Skeletal muscle tissue (tissue), 4 donors: ENCODE measurements around the gene ITPA. TPM values are rescaled to one million over a fixed set of nuclear protein-coding genes. Genes with fewer than 3 reads are reported as not detected.

Source experiments
- H3K27ac ChIP-seq: one replicate; pipeline ENCODE4 v1.7.0; 2013; ENCODE audit warnings: mild to moderate bottlenecking, low read depth, low read length, inconsistent platforms
- H3K27me3 ChIP-seq, 3 donors: one replicate each; pipeline ENCODE4 v1.7.0; 2013; ENCODE audit warnings: low read length in 3 of 3; ENCODE audit not compliant: control insufficient read depth in 3 of 3, insufficient read depth in 3 of 3
- H3K36me3 ChIP-seq, 3 donors: one replicate each; pipeline ENCODE4 v1.7.0; 2013; ENCODE audit warnings: low read length in 3 of 3; ENCODE audit not compliant: control insufficient read depth in 3 of 3, insufficient read depth in 3 of 3
- H3K4me1 ChIP-seq, 3 donors: one replicate each; pipeline ENCODE4 v1.7.0; 2013; ENCODE audit warnings: low read length in 3 of 3, mild to moderate bottlenecking in 3 of 3; ENCODE audit not compliant: control insufficient read depth in 3 of 3, insufficient read depth in 3 of 3
- H3K4me3 ChIP-seq, 3 donors: one replicate each; pipeline ENCODE4 v1.7.0; 2013; ENCODE audit warnings: low read length in 3 of 3
- H3K9ac ChIP-seq, 3 donors: one replicate each; pipeline ENCODE4 v1.7.0; 2013; ENCODE audit warnings: low read length in 3 of 3, mild to moderate bottlenecking in 3 of 3, moderate library complexity in 2 of 3, low read depth in 1 of 3
- H3K9me3 ChIP-seq, 3 donors: one replicate each; pipeline ENCODE4 v1.7.0; 2013; ENCODE audit warnings: low read length in 3 of 3; ENCODE audit not compliant: control insufficient read depth in 3 of 3
- total RNA-seq: library from RNA; depleted of rRNA; stranded (reverse); fragments of >200 nt; gene quantifications from one replicate; pipeline ENCODE4 v1.2.3, GENCODE V29; 2014
- donor health status: Osteomylitis.

Gene ITPA
- total RNA-seq, 1 donor from 2014 or later, result 42.8 TPM

- Histone ChIP-seq H3K9me3 (no peaks in the 10 kb centered on the region), H3K4me3 (no peak overlapping the region), H3K27me3 (no peaks in the 10 kb centered on the region), H3K4me1 (no peaks in the 10 kb centered on the region), H3K9ac (no peak overlapping the region), H3K27ac (no peak overlapping the region), H3K36me3 (peaks cover 30 to 44% (median 37%) of the 10 kb centered on the region in 3 donors)
These were observed 20.4 kb upstream of the ITPA start for GRCh38 chr20:3188823-3189413.

- no peak overlapping the region for H3K4me3 ChIP-seq
- H3K27ac ChIP-seq, result no peak overlapping the region
- H3K36me3 ChIP-seq, result peaks cover 38 to 48% (median 44%) of the 10 kb centered on the region in 3 donors
- no peak overlapping the region for H3K9ac ChIP-seq
- no peaks in the 10 kb centered on the region for H3K27me3 ChIP-seq
- no peaks in the 10 kb centered on the region for H3K9me3 ChIP-seq
- no peaks in the 10 kb centered on the region for H3K4me1 ChIP-seq
These were observed 19.7 kb upstream of the ITPA start for GRCh38 chr20:3189561-3190131.

- no peak overlapping the region for H3K9ac ChIP-seq
- H3K4me1 ChIP-seq, result no peaks in the 10 kb centered on the region
- H3K27ac ChIP-seq, result no peak overlapping the region
- H3K9me3 ChIP-seq, result no peaks in the 10 kb centered on the region
- H3K27me3 ChIP-seq, result no peaks in the 10 kb centered on the region
- peaks cover 48 to 58% (median 54%) of the 10 kb centered on the region in 3 donors for H3K36me3 ChIP-seq
- no peak overlapping the region for H3K4me3 ChIP-seq
These were observed 18.6 kb upstream of the ITPA start for GRCh38 chr20:3190681-3191111.

- Histone ChIP-seq H3K27ac (no peak overlapping the region), H3K4me1 (no peaks in the 10 kb centered on the region), H3K4me3 (no peak overlapping the region), H3K9ac (no peak overlapping the region), H3K9me3 (no peaks in the 10 kb centered on the region), H3K36me3 (peaks cover 59 to 67% (median 59%) of the 10 kb centered on the region in 3 donors), H3K27me3 (no peaks in the 10 kb centered on the region)
These were observed 16.9 kb upstream of the ITPA start for GRCh38 chr20:3192226-3193015.

GRCh38 chr20:3193806-3194616, 15.3 kb upstream of the ITPA start:
- peaks cover 60 to 75% (median 68%) of the 10 kb centered on the region in 3 donors for H3K36me3 ChIP-seq
- H3K9ac ChIP-seq, result no peak overlapping the region
- no peak overlapping the region for H3K4me3 ChIP-seq
- H3K27me3 ChIP-seq, result no peaks in the 10 kb centered on the region
- H3K27ac ChIP-seq, result no peak overlapping the region
- no peaks in the 10 kb centered on the region for H3K4me1 ChIP-seq
- H3K9me3 ChIP-seq, result no peaks in the 10 kb centered on the region

GRCh38 chr20:3194617-3195280, 14.5 kb upstream of the ITPA start:
- Histone ChIP-seq H3K4me1 (no peaks in the 10 kb centered on the region), H3K36me3 (peaks cover 67 to 75% (median 75%) of the 10 kb centered on the region in 3 donors), H3K27ac (no peak overlapping the region), H3K27me3 (no peaks in the 10 kb centered on the region), H3K9me3 (no peaks in the 10 kb centered on the region), H3K4me3 (no peak overlapping the region), H3K9ac (no peak overlapping the region)

GRCh38 chr20:3195590-3196237, 13.6 kb upstream of the ITPA start:
- Histone ChIP-seq H3K9me3 (no peaks in the 10 kb centered on the region), H3K9ac (no peak overlapping the region), H3K36me3 (peaks cover 67 to 81% (median 76%) of the 10 kb centered on the region in 3 donors), H3K4me1 (no peaks in the 10 kb centered on the region), H3K27me3 (no peaks in the 10 kb centered on the region), H3K27ac (no peak overlapping the region), H3K4me3 (no peak overlapping the region)

GRCh38 chr20:3199206-3199605, 10.1 kb upstream of the ITPA start:
- H3K4me3 ChIP-seq, result no peak overlapping the region
- no peaks in the 10 kb centered on the region for H3K9me3 ChIP-seq
- no peak overlapping the region for H3K27ac ChIP-seq
- H3K9ac ChIP-seq, result no peak overlapping the region
- peaks cover 38 to 55% (median 54%) of the 10 kb centered on the region in 3 donors for H3K36me3 ChIP-seq
- no peaks in the 10 kb centered on the region for H3K27me3 ChIP-seq
- peaks cover 10 to 11% (median 11%) of the 10 kb centered on the region in 3 donors for H3K4me1 ChIP-seq
